Measurements from ENCODE around the gene MAD2L2. TPM values are rescaled to one million over a fixed set of nuclear protein-coding genes. Genes with fewer than 3 reads are reported as not detected.

Gene MAD2L2
- total RNA-seq (2021; ENCODE audit: unreplicated experiment) (93.8 TPM), Bru-seq, nascent RNA (percentile 50 among the genes with signal in this experiment), BruChase-seq, experiment 1, labeled RNA remaining after a 6-hour chase (percentile 69 among the genes with signal in this experiment), BruChase-seq, experiment 2, labeled RNA remaining after a 2-hour chase (percentile 55 among the genes with signal in this experiment)
- 153 and 176 TPM in 2 replicates for polyA plus RNA-seq (2012)
- long read RNA-seq, transcript MAD2L2-207 (9 exons, 1,118 nt) = major isoform, 82 of 117 reads
- long read RNA-seq, transcript MAD2L2-205 (9 exons, 864 nt) = minor isoform, 5 of 117 reads
- long read RNA-seq, partial matches to known transcripts = 14 of 117 reads
- long read RNA-seq, other reads (novel, unspliced or antisense) = 13 of 117 reads

- Histone ChIP-seq H3K9ac (ENCODE audit: low read length) (peak within 1 kb of the TSS; percentile 90), H3K4me3 (replicated peaks in 1 of 2; ENCODE audit: low read depth in 1 of 2, low read length in 2 of 2) (peak within 1 kb of the TSS; percentile 89 to 96), H3K27me3 (ENCODE audit: insufficient read depth, low read length) (no peaks in the 10 kb centered on the region), H3K4me1 (ENCODE audit: control insufficient read depth in 1 of 2, insufficient read depth in 2 of 2, low read length in 2 of 2) (peaks cover 15 to 24% of the 10 kb centered on the region in 2 experiments; a peak in 3 of 4 replicates), H4K20me1 (ENCODE audit: insufficient read depth) (no peaks in the 10 kb centered on the region), H3K4me2 (ENCODE audit: low read length) (peak within 1 kb of the TSS; percentile 98), H2AFZ (ENCODE audit: low read depth, low read length, poor library complexity, severe bottlenecking) (peak within 1 kb of the TSS; percentile 84), H3K9me2 (ENCODE audit: insufficient read depth) (no peaks in the 10 kb centered on the region), H3K36me3 (ENCODE audit: control insufficient read depth in 1 of 2, insufficient read depth in 2 of 2, low read length in 2 of 2) (peaks cover 5% of the 10 kb centered on the region in 2 experiments; a peak in 3 of 4 replicates), H3K27ac (ENCODE audit: low read depth, low read length) (peak within 1 kb of the TSS; percentile 70), H3K9me3 (ENCODE audit: control insufficient read depth in 1 of 2, insufficient read depth in 1 of 2, low read depth in 1 of 2, low read length in 2 of 2) (no peaks in the 10 kb centered on the region), H3K79me2 (ENCODE audit: insufficient read depth, low read length) (peaks cover 14% of the 10 kb centered on the region; the same call in 1 of the 2 replicates)
- BruUV-seq (replicated peaks) = no TSS peak
- ATAC-seq (peak; percentile 85), DNase-seq (ENCODE audit: low read depth, low spot score) (peak; percentile 58)
- RAD21 ChIA-PET (ENCODE audit: low non-redundant PET in 1 of 2, low total read pairs in 2 of 2, uncharacterized antibody in 2 of 2, unreplicated experiment in 2 of 2) = no interaction called here
- CTCF ChIA-PET = interaction anchor here (1.0 to 2.1 kb wide), 4 partner anchors 9 to 644 kb away, joined by 3 to 9 read pairs (median 4); partner anchors contain the start of gene FBXO6
- intact Hi-C loops (cut with micrococcal nuclease) = no loop called here
- POLR2A ChIA-PET = interaction anchor here (0.6 to 2.0 kb wide), 5 partner anchors 10 to 652 kb away, joined by 3 to 14 read pairs (median 4); partner anchors contain the start of gene DRAXIN
- TF ChIP-seq RAD21 (IDR thresholded peaks at IDR 0.05; ENCODE audit: low read depth) = no peak
- TF ChIP-seq ZBTB33 (IDR thresholded peaks at IDR 0.05; ENCODE audit: extremely low read depth, insufficient replicate concordance, low read length) = no peak
- TF ChIP-seq CBX3 (IDR thresholded peaks at IDR 0.05; ENCODE audit: low read depth) = no peak
- no peak for TF ChIP-seq JUND (IDR thresholded peaks at IDR 0.05)
- peak; percentile 54 for TF ChIP-seq MAX (IDR thresholded peaks at IDR 0.05)
- TF ChIP-seq SRF (IDR thresholded peaks at IDR 0.05; ENCODE audit: low read depth) = no peak; the same call in 1 of the 2 replicates
- peak; percentile 67 for TF ChIP-seq POLR2A (IDR thresholded peaks at IDR 0.05; ENCODE audit: borderline replicate concordance, extremely low read depth, insufficient read depth, insufficient read length)
- no peak for TF ChIP-seq CEBPB (IDR thresholded peaks at IDR 0.05; ENCODE audit: low read depth)
- TF ChIP-seq TCF7L2 (IDR thresholded peaks at IDR 0.05; ENCODE audit: borderline replicate concordance, extremely low read depth, insufficient read depth, insufficient read length) = no peak
- peak; percentile 49 for TF ChIP-seq YY1 (IDR thresholded peaks at IDR 0.05; ENCODE audit: extremely low read depth, insufficient replicate concordance, low read depth, low read length)
- TF ChIP-seq POLR2AphosphoS5 (IDR thresholded peaks at IDR 0.05; ENCODE audit: low read depth, low read length) = peak; percentile 85
- peak; percentile 53; the same call in 1 of the 2 replicates for TF ChIP-seq FOSL1 (IDR thresholded peaks at IDR 0.05; ENCODE audit: low read depth)
- peak; percentile 90 for TF ChIP-seq SP1 (IDR thresholded peaks at IDR 0.05; ENCODE audit: low read depth)
- TF ChIP-seq ZNF274 (IDR thresholded peaks at IDR 0.05; ENCODE audit: low read depth, low read length) = no peak
- TF ChIP-seq EZH2phosphoT487 (IDR thresholded peaks at IDR 0.05; ENCODE audit: borderline replicate concordance) = no peak
- TF ChIP-seq REST (IDR thresholded peaks at IDR 0.05; ENCODE audit: low read depth) = no peak
- TF ChIP-seq ELF1 (IDR thresholded peaks at IDR 0.05; ENCODE audit: borderline replicate concordance, low read depth) = no peak
Observed at GRCh38 chr1:11681071-11681771, at the start of gene MAD2L2. Gene MAD2L2, minus strand, starts transcription at chr1:11681148. Its CDS starts 547 bp downstream, at chr1:11680601.

Data from HCT116 (cell line).